Smooth muscle cell (in vitro differentiated cells): ENCODE measurements around the gene FAM20A. TPM values are rescaled to one million over a fixed set of nuclear protein-coding genes. Genes with fewer than 3 reads are reported as not detected.

ENCODE experiments used
- DNase-seq: peaks from one replicate; lab custom pipeline; 2025; ENCODE audit not compliant: unreplicated experiment; lab: John Stamatoyannopoulos, UW
- H2AFZ ChIP-seq: fragments of 200-600 bp; sonication (generic); 2 replicates; pipeline ENCODE4 v1.6.0; 2016; ENCODE audit warnings: antibody characterized with exemption, low read depth, mild to moderate bottlenecking
- H3F3A ChIP-seq: fragments of 200-600 bp; sonication (generic); 2 replicates; pipeline ENCODE4 v1.6.0; 2017; ENCODE audit warnings: antibody characterized with exemption, low read depth
- H3K27ac ChIP-seq: fragments of 200-600 bp; sonication (generic); 2 replicates; pipeline ENCODE4 v1.5.1; 2016; ENCODE audit warnings: low read depth, mild to moderate bottlenecking
- H3K27me3 ChIP-seq: fragments of 200-600 bp; sonication (generic); 2 replicates; pipeline ENCODE4 v1.6.1; 2016; ENCODE audit warnings: low read depth, mild to moderate bottlenecking
- H3K36me3 ChIP-seq: fragments of 200-600 bp; sonication (generic); 2 replicates; pipeline ENCODE4 v1.5.1; 2016; ENCODE audit warnings: low read depth
- H3K4me1 ChIP-seq: fragments of 200-600 bp; sonication (generic); 2 replicates; pipeline ENCODE4 v1.5.1; 2016; ENCODE audit warnings: low read depth
- H3K4me2 ChIP-seq: fragments of 200-600 bp; sonication (generic); 2 replicates; pipeline ENCODE4 v1.6.0; 2016; ENCODE audit warnings: mild to moderate bottlenecking
- H3K4me3 ChIP-seq: fragments of 200-600 bp; sonication (generic); 2 replicates; pipeline ENCODE4 v1.5.1; 2016; ENCODE audit warnings: mild to moderate bottlenecking
- H3K79me2 ChIP-seq: fragments of 200-600 bp; sonication (generic); 2 replicates; pipeline ENCODE4 v1.6.0; 2016; ENCODE audit warnings: low read depth, mild to moderate bottlenecking
- H3K9ac ChIP-seq: fragments of 200-600 bp; sonication (generic); 2 replicates; pipeline ENCODE4 v1.6.0; 2016; ENCODE audit warnings: low read depth
- H3K9me3 ChIP-seq: fragments of 200-600 bp; sonication (generic); replicated peaks from 2 replicates; pipeline ENCODE4 v1.5.1; 2016; ENCODE audit warnings: low read depth
- H4K20me1 ChIP-seq: fragments of 200-600 bp; sonication (generic); 2 replicates; pipeline ENCODE4 v1.6.0; 2016; ENCODE audit warnings: low read depth
- WGBS: methylation state at CpG from one replicate; pipeline ENCODE4 v1.1.7; 2016; ENCODE audit warnings: low lambda C conversion rate; 5-methylcytosine and 5-hydroxymethylcytosine counted together
- polyA plus RNA-seq: library from polyadenylated mRNA; unstranded; fragments of >200 nt; fragmentation: Nextera tagmentation; extraction: Ambion mirVana; gene quantifications from 2 replicates; pipeline ENCODE4 v1.2.1, GENCODE V29; 2016
- total RNA-seq: library from RNA; depleted of rRNA; stranded (reverse); fragments of >200 nt; gene quantifications from 2 replicates; pipeline ENCODE4 v1.2.3, GENCODE V29; 2014
- TF ChIP-seq, protein P1 (sequence below): fragments of 200-600 bp; sonication (generic); IDR thresholded peaks from 2 replicates; pipeline ENCODE4 v1.5.1; 2017; ENCODE audit warnings: borderline replicate concordance, mild to moderate bottlenecking, antibody characterized with exemption; ENCODE audit not compliant: insufficient read depth, poor library complexity, severe bottlenecking

The FAM20A gene
- total and polyA plus RNA-seq, 2 experiments from 2014 or later, result 4.6 to 10.8 TPM

DNA sequence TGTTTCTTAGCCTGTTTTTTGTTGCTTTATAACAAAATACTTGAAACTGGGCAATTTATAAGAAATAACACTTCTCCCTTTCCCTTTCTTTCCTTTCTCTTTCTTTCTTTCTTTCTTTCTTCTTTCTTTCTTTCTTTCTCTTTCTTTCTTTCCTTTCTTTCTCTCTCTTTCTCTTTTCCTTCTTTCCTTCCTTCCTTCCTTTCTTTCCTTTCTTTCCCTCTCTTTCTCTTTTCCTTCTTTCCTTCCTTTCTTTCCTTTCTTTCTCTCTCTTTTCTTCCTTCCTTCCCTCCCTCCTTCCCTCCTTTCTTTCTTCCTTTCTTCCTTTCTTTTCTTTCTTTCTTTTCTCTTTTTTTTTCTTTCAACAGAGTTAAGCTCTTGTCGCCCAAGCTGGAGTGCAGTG lies 27.8 kb downstream of the FAM20A start:
- TF ChIP-seq, protein P1, sequence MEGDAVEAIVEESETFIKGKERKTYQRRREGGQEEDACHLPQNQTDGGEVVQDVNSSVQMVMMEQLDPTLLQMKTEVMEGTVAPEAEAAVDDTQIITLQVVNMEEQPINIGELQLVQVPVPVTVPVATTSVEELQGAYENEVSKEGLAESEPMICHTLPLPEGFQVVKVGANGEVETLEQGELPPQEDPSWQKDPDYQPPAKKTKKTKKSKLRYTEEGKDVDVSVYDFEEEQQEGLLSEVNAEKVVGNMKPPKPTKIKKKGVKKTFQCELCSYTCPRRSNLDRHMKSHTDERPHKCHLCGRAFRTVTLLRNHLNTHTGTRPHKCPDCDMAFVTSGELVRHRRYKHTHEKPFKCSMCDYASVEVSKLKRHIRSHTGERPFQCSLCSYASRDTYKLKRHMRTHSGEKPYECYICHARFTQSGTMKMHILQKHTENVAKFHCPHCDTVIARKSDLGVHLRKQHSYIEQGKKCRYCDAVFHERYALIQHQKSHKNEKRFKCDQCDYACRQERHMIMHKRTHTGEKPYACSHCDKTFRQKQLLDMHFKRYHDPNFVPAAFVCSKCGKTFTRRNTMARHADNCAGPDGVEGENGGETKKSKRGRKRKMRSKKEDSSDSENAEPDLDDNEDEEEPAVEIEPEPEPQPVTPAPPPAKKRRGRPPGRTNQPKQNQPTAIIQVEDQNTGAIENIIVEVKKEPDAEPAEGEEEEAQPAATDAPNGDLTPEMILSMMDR, result no peak
- Histone ChIP-seq H3K4me2 (no peak overlapping the region), H3K9me3 (no peaks in the 10 kb centered on the region), H3K27ac (no peak overlapping the region), H3K36me3 (no peaks in the 10 kb centered on the region), H3K27me3 (no peaks in the 10 kb centered on the region), H4K20me1 (no peaks in the 10 kb centered on the region), H3K4me1 (no peaks in the 10 kb centered on the region), H2AFZ (no peak overlapping the region), H3K9ac (no peak overlapping the region), H3K79me2 (no peaks in the 10 kb centered on the region), H3K4me3 (no peak overlapping the region), H3F3A (peaks cover 13% of the 10 kb centered on the region)
- DNase-seq, result no peak
- WGBS, result 93% methylated on average over 1 of the region's 1 CpG

GRCh38 chr17:68572138-68572842 lies 28.9 kb downstream of the FAM20A start:
- Histone ChIP-seq H3F3A (peaks cover 12% of the 10 kb centered on the region), H3K36me3 (no peaks in the 10 kb centered on the region), H4K20me1 (no peaks in the 10 kb centered on the region), H3K27me3 (no peaks in the 10 kb centered on the region), H3K79me2 (no peaks in the 10 kb centered on the region), H3K4me2 (no peak overlapping the region), H3K9ac (no peak overlapping the region), H3K27ac (no peak overlapping the region), H3K9me3 (no peaks in the 10 kb centered on the region), H2AFZ (no peak overlapping the region), H3K4me1 (no peaks in the 10 kb centered on the region), H3K4me3 (no peak overlapping the region)
- TF ChIP-seq, protein P1, result no peak
- 88% methylated on average over 6 of the region's 6 CpGs for WGBS
- DNase-seq, result no peak

DNA sequence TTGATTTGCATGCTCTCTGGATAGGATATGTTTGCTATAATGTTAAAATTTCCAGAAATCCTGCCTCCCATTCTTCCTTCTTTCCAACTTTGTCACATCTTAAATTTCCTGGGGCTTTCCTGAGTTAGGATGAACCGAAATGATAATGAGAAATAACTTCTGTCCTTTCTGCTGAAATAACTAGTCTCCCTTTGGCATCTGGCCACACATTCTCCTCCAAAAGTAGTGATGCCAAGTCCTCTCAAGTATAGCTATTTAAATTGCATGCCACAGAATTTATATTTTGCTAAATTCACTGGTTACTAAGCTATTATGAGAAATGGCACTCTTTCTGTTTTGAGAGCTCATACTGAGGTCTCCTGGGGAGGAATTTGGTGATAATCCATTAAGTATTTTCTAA lies 30.6 kb downstream of the FAM20A start:
- no peak overlapping the region for H3K4me3 ChIP-seq
- no peak for DNase-seq
- no peaks in the 10 kb centered on the region for H3K4me1 ChIP-seq
- no peaks in the 10 kb centered on the region for H3K9me3 ChIP-seq
- H3K27ac ChIP-seq, result no peak overlapping the region
- no peaks in the 10 kb centered on the region for H3K79me2 ChIP-seq
- H3K36me3 ChIP-seq, result no peaks in the 10 kb centered on the region
- no peak overlapping the region for H3K4me2 ChIP-seq
- TF ChIP-seq, protein P1, result no peak
- WGBS, result 93% methylated on average over 1 of the region's 1 CpG
- H2AFZ ChIP-seq, result no peak overlapping the region
- H3K27me3 ChIP-seq, result no peaks in the 10 kb centered on the region
- H3F3A ChIP-seq, result peaks cover 3% of the 10 kb centered on the region
- H3K9ac ChIP-seq, result no peak overlapping the region
- H4K20me1 ChIP-seq, result no peaks in the 10 kb centered on the region

- no peaks in the 10 kb centered on the region for H4K20me1 ChIP-seq
- H3K4me2 ChIP-seq, result no peak overlapping the region
- no peaks in the 10 kb centered on the region for H3K4me1 ChIP-seq
- no peaks in the 10 kb centered on the region for H3K79me2 ChIP-seq
- no peak overlapping the region for H3K4me3 ChIP-seq
- no peak for DNase-seq
- no peaks in the 10 kb centered on the region for H3K27me3 ChIP-seq
- H3K36me3 ChIP-seq, result no peaks in the 10 kb centered on the region
- no peak overlapping the region for H2AFZ ChIP-seq
- no peak overlapping the region for H3K9ac ChIP-seq
- TF ChIP-seq, protein P1, result no peak
- no peaks in the 10 kb centered on the region for H3K9me3 ChIP-seq
- H3F3A ChIP-seq, result peaks cover 3% of the 10 kb centered on the region
- no peak overlapping the region for H3K27ac ChIP-seq
Observed at GRCh38 chr17:68569346-68569745, 31.8 kb downstream of the FAM20A start.
